Activated T-helper 2 cell treated with anti-CD3 and anti-CD28 coated beads, Interferon-gamma antibody, Interleukin-2, Interleukin-4, amounts not matched to agents 10 μg/mL and 5 μg/mL and 100 μg/mL, durations not matched to agents 14 hours and 24 hours and 36 hours (primary cell): ENCODE data around the gene CLMP. TPM values are rescaled to one million over a fixed set of nuclear protein-coding genes. Genes with fewer than 3 reads are reported as not detected.
"Not testable (repeated sequence)": the region's sequence is repeated elsewhere in the genome, so short reads cannot be mapped to it uniquely, and the experiment has no call there.

ENCODE experiments used
- DNase-seq: peaks from one replicate; pipeline ENCODE4 v3.0.0; 2021; ENCODE audit warnings: low spot score
- H3K27ac Mint-ChIP-seq: one replicate; pipeline ENCODE4 v1.8.0; 2021; ENCODE audit warnings: mixed read lengths
- H3K27me3 Mint-ChIP-seq: one replicate; pipeline ENCODE4 v1.8.0; 2021; ENCODE audit warnings: low read depth, mixed read lengths
- H3K36me3 Mint-ChIP-seq: one replicate; pipeline ENCODE4 v1.8.0; 2021; ENCODE audit warnings: low read depth, mixed read lengths
- H3K4me1 Mint-ChIP-seq: one replicate; pipeline ENCODE4 v1.8.0; 2021; ENCODE audit warnings: low read depth, mixed read lengths
- H3K4me3 Mint-ChIP-seq: one replicate; pipeline ENCODE4 v1.8.0; 2021; ENCODE audit warnings: low read depth, mild to moderate bottlenecking, moderate library complexity, mixed read lengths
- H3K9me3 Mint-ChIP-seq: one replicate; pipeline ENCODE4 v1.8.0; 2021; ENCODE audit warnings: mixed read lengths
- intact Hi-C: fragments of 100-400 bp; cut with micrococcal nuclease; formaldehyde crosslinking; loops from one replicate; pipeline ENCODE4 v1.15.1; 2023
- total RNA-seq: library from RNA; stranded (reverse); gene quantifications from 2 replicates; pipeline ENCODE4 v1.2.3, GENCODE V29; 2022

Gene CLMP
- total RNA-seq, 1 donor from 2014 or later = 0.11 TPM

- intact Hi-C loops = no loop called here
Observed at GRCh38 chr11:123168955-123169484, 26.0 kb downstream of the CLMP start.

DNA sequence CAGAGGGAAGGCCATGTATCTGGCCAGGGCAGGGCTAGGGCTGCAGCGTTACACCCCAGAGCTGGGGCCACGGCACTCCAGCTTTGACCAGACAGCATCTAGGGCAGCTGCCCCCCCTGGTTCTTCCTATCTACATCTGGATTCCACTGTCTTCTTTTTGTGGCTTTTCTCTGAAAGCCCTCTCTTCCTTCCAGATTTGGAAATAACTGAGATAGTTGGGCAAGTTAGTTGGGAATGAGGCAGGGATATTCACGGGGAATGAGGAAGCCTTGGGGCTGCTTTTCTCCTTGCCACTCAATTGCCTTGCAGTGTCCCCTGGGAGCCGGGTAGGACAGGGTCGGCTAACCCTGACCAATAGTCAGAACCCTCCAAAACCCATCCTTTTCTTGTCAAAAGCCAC is 26.8 kb downstream of the CLMP start:
- DNase-seq = no peak
- Mint-ChIP-seq H3K9me3 (no peaks in the 10 kb centered on the region), H3K4me3 (no peak overlapping the region), H3K27ac (no peak overlapping the region), H3K4me1 (no peaks in the 10 kb centered on the region), H3K27me3 (peaks cover 5% of the 10 kb centered on the region), H3K36me3 (no peaks in the 10 kb centered on the region)
- intact Hi-C loops = no loop called here

More at GRCh38 chr11:123168955-123169484, 26.0 kb downstream of the CLMP start:
- Mint-ChIP-seq H3K27me3 (peaks cover 5% of the 10 kb centered on the region), H3K36me3 (no peaks in the 10 kb centered on the region), H3K9me3 (no peaks in the 10 kb centered on the region), H3K4me1 (no peaks in the 10 kb centered on the region), H3K4me3 (no peak overlapping the region), H3K27ac (no peak overlapping the region)
- no peak for DNase-seq

DNA sequence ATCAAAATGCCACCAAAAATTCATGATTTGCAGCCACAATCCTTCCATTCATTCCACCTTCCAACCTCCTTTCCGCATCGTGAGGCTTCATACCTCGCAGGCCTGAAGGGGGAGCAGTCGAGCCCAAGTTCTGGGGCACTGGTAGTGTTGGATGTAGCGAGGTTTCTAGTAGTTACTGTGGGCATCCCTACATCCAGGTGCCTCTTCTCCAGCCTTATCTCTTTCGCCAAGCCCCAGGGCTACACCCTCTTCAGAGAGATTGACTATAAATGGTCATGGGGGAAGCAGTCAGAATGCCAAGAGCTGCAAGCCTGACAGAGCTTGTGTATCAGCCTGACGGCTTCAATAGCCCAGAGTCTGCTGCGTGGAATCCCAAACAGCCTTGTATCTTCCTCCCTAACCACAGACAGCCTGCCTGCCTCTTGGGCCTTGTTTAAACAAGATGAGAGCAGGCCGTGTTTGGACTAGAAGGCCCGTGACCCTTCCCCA is 28.9 kb downstream of the CLMP start:
- H3K9me3 Mint-ChIP-seq = no peaks in the 10 kb centered on the region
- H3K4me3 Mint-ChIP-seq = no peak overlapping the region
- DNase-seq = no peak
- peaks cover 7% of the 10 kb centered on the region for H3K27me3 Mint-ChIP-seq
- H3K27ac Mint-ChIP-seq = no peak overlapping the region
- intact Hi-C loops = loop anchor here (1.0 kb wide), 1 partner anchor 81 kb away; no protein-coding TSS in a partner anchor
- no peaks in the 10 kb centered on the region for H3K4me1 Mint-ChIP-seq
- H3K36me3 Mint-ChIP-seq = no peaks in the 10 kb centered on the region

DNA sequence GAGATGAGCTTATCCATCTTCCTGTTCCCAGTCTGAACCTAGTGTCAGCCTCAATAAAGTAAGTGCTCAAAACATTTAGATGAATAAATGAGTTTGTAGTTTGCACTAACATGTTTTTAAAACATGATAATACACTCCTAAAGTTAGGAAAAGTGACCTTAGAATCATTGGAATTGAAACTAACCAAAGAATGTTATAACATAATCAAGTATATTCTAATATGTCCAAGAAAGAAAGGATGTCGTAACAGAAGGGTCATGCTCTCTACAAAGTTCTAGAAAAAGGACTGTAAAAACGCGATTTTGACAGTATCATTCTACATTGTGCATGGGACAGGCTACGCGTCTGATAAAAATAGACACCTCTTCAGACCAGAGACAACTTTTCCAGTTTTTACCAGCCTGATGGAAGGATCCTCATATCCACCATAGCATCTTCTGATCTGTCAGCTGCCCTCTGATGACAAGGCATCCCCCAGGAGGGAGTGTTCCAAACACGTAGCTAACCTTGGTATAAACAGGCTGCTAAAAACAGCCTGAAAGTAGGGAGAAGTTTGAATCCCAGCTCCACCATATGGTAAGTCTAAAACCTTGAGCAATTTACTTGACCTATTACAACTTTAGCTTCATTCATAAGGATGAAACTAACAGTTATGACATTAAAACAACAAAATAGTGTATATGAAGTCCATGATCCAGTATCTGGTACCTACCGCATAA is 30.2 kb downstream of the CLMP start:
- no peaks in the 10 kb centered on the region for H3K36me3 Mint-ChIP-seq
- H3K4me1 Mint-ChIP-seq = no peaks in the 10 kb centered on the region
- H3K9me3 Mint-ChIP-seq = no peaks in the 10 kb centered on the region
- H3K27ac Mint-ChIP-seq = no peak overlapping the region
- H3K4me3 Mint-ChIP-seq = no peak overlapping the region
- H3K27me3 Mint-ChIP-seq = peaks cover 7% of the 10 kb centered on the region
- intact Hi-C loops = no loop called here
- no peak for DNase-seq

GRCh38 chr11:123163621-123164020 is 31.4 kb downstream of the CLMP start:
- Mint-ChIP-seq H3K4me1 (peaks cover 10% of the 10 kb centered on the region), H3K4me3 (no peak overlapping the region), H3K36me3 (no peaks in the 10 kb centered on the region), H3K9me3 (no peaks in the 10 kb centered on the region), H3K27me3 (peaks cover 4% of the 10 kb centered on the region), H3K27ac (no peak overlapping the region)
- DNase-seq = no peak
- intact Hi-C loops = no loop called here

DNA sequence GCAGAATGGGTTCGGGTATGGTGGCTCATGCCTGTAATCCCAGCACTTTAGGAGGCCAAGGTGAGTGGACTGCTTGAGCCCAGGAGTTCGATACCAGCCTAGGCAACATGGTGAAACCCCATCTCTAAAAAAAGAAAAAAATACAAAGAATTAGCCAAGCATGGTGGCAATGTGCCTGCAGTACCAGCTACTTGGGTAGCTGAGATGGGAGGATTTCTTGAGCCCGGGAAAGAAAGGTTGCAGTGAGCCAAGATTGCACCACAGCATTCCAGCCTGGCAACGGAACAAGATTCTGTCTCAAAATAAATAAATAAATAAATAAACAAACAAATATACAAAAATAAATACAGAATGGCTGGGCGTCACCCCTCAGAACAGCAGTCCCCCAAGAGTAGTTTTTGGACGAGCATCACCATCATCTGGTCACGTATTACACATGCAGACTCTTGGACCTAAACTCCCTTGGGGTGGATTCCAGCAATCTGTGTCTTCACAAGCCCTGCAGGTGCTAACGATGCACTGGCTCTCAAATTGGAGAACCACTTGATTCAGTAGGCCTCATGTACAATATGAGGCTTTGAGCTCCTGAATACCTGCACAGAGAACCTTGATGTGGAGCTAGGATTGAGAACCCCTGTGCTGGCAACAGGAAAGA is 33.5 kb downstream of the CLMP start:
- intact Hi-C loops = no loop called here
- no peak overlapping the region for H3K27ac Mint-ChIP-seq
- H3K4me1 Mint-ChIP-seq = peaks cover 10% of the 10 kb centered on the region
- no peak for DNase-seq
- H3K36me3 Mint-ChIP-seq = no peaks in the 10 kb centered on the region
- peaks cover 2% of the 10 kb centered on the region for H3K27me3 Mint-ChIP-seq
- H3K4me3 Mint-ChIP-seq = no peak overlapping the region
- no peaks in the 10 kb centered on the region for H3K9me3 Mint-ChIP-seq

GRCh38 chr11:123159183-123159857 is 35.7 kb downstream of the CLMP start:
- peaks cover 2% of the 10 kb centered on the region for H3K27me3 Mint-ChIP-seq
- peaks cover 10% of the 10 kb centered on the region for H3K4me1 Mint-ChIP-seq
- intact Hi-C loops = no loop called here

GRCh38 chr11:123158033-123159003 is 36.7 kb downstream of the CLMP start:
- H3K27ac Mint-ChIP-seq = no peak overlapping the region
- intact Hi-C loops = no loop called here
- no peaks in the 10 kb centered on the region for H3K9me3 Mint-ChIP-seq
- H3K4me3 Mint-ChIP-seq = no peak overlapping the region
- H3K27me3 Mint-ChIP-seq = peaks cover 2% of the 10 kb centered on the region
- no peaks in the 10 kb centered on the region for H3K36me3 Mint-ChIP-seq
- no peak for DNase-seq
- H3K4me1 Mint-ChIP-seq = peaks cover 10% of the 10 kb centered on the region

More at GRCh38 chr11:123159183-123159857, 35.7 kb downstream of the CLMP start:
- Mint-ChIP-seq H3K9me3 (no peaks in the 10 kb centered on the region), H3K27ac (no peak overlapping the region), H3K36me3 (no peaks in the 10 kb centered on the region), H3K4me3 (no peak overlapping the region)
- DNase-seq = no peak

DNA sequence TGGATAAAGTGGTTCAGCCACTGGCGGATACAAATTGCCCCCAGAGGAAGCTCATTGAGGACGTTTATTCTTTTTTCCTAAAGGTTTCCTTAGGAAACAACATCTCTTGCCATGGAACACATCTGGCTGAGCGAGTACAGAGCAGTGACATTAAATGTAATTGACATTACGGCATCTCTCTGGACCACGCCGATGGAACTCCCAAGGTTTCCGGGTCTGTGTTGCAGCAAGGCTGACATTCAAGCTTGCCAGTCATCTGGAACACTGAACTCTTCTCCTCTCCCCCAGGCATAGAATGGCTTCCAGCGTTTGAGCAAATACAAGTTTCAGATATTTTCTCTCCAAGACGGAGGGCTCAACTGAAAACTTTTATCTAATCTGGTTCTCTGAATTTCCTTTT is 42.1 kb downstream of the CLMP start:
- H3K4me3 Mint-ChIP-seq = no peak overlapping the region
- intact Hi-C loops = no loop called here
- H3K4me1 Mint-ChIP-seq = no peaks in the 10 kb centered on the region
- H3K27ac Mint-ChIP-seq = no peak overlapping the region
- no peaks in the 10 kb centered on the region for H3K9me3 Mint-ChIP-seq
- H3K36me3 Mint-ChIP-seq = no peaks in the 10 kb centered on the region
- no peak for DNase-seq
- peaks cover 3% of the 10 kb centered on the region for H3K27me3 Mint-ChIP-seq

GRCh38 chr11:123152346-123152745 is 42.7 kb downstream of the CLMP start:
- DNase-seq, H3K4me3 Mint-ChIP-seq, H3K36me3 Mint-ChIP-seq, H3K4me1 Mint-ChIP-seq, intact Hi-C loops, H3K27ac Mint-ChIP-seq, H3K9me3 Mint-ChIP-seq, H3K27me3 Mint-ChIP-seq: not testable (repeated sequence)

DNA sequence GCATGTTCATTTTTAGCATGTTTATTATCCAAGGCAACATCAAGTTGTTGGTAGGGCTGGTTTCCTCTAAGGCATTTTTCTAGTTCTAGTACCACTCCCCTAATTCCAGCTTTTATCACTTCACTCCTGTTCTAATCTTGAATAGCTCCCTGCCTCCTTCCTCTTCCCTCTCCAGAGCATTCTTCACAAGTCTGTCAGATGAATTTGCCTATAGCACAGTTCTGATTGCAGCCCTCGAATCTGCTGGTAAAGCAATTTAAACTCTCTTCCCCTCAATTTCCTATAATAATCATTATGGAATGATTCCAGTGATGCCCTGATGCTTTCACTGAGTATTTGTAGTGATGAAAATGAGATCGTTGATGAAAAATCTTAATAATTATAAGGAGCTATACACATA is 43.3 kb downstream of the CLMP start:
- Mint-ChIP-seq H3K36me3 (no peaks in the 10 kb centered on the region), H3K27me3 (peaks cover 5% of the 10 kb centered on the region), H3K4me1 (no peaks in the 10 kb centered on the region), H3K27ac (no peak overlapping the region), H3K9me3 (no peaks in the 10 kb centered on the region), H3K4me3 (no peak overlapping the region)
- no peak for DNase-seq
- intact Hi-C loops = no loop called here

- Mint-ChIP-seq H3K36me3 (no peaks in the 10 kb centered on the region), H3K27me3 (peaks cover 5% of the 10 kb centered on the region), H3K4me3 (no peak overlapping the region), H3K27ac (no peak overlapping the region), H3K4me1 (no peaks in the 10 kb centered on the region), H3K9me3 (no peaks in the 10 kb centered on the region)
- DNase-seq = no peak
- intact Hi-C loops = no loop called here
Observed at GRCh38 chr11:123151366-123151765, 43.7 kb downstream of the CLMP start.
